Stimulated activated naive B cell treated with anti-CD40 and anti-IgM and Interleukin-4, amounts not matched to agents 10 μg/mL and 1 μg/mL and 100 μg/mL, for 72 hours (primary cell): ENCODE results near the gene RNF166.

Experiments
- ATAC-seq, 2 donors: fragments of 150-1000 bp; cut with Tn5 transposase; replicated peaks; 2 replicates each; pipeline ENCODE4 v1.10.0; 2021; ENCODE audit warnings: moderate library complexity in 1 of 2
- DNase-seq: peaks from one replicate; pipeline ENCODE4 v3.0.0; 2021
- H3K27ac Mint-ChIP-seq: one replicate; pipeline ENCODE4 v1.8.0; 2022; ENCODE audit warnings: mild to moderate bottlenecking, mixed read lengths
- H3K27me3 Mint-ChIP-seq, 2 donors: one replicate each; pipeline ENCODE4 v1.8.0; 2022; ENCODE audit warnings: mixed read lengths in 2 of 2
- H3K36me3 Mint-ChIP-seq, 2 donors: one replicate each; pipeline ENCODE4 v1.8.0; 2022; ENCODE audit warnings: mixed read lengths in 2 of 2, mild to moderate bottlenecking in 1 of 2
- H3K4me1 Mint-ChIP-seq, 2 donors: one replicate each; pipeline ENCODE4 v1.8.0; 2022; ENCODE audit warnings: mixed read lengths in 2 of 2, mild to moderate bottlenecking in 1 of 2
- H3K4me3 Mint-ChIP-seq, 2 donors: one replicate each; pipeline ENCODE4 v1.8.0; 2022; ENCODE audit warnings: mild to moderate bottlenecking in 2 of 2, mixed read lengths in 2 of 2, moderate library complexity in 1 of 2
- H3K9me3 Mint-ChIP-seq, 2 donors: one replicate each; pipeline ENCODE4 v1.8.0; 2022; ENCODE audit warnings: mixed read lengths in 2 of 2, mild to moderate bottlenecking in 1 of 2

Gene RNF166

DNA sequence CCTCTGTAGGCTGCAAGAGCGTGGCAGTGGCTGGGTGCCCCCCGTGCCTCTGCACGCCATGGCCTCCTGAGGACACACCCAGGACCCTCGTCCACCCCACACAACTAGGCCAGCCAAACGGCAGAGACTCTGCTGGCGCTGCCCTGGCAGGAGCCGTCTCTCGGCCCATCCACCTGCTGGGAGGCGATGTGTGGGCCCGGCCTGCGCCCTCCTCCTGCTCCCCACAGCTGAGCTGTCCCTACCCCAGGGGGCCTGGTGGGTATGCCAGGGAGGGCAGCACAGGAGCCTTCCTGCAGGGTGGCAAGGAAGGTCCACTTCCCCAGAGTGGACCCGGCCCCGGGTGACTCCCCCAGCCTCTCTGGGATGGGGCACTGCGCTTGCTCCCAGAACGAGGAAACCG lies 7.0 kb downstream of the RNF166 start:
- Mint-ChIP-seq H3K36me3 (peaks cover 32 to 33% of the 10 kb centered on the region in 2 donors), H3K4me3 (no peak overlapping the region), H3K4me1 (peaks cover 46 to 66% of the 10 kb centered on the region in 2 donors), H3K9me3 (no peaks in the 10 kb centered on the region), H3K27me3 (no peaks in the 10 kb centered on the region), H3K27ac (no peak overlapping the region)
- DNase-seq (no peak), ATAC-seq (no peak)

- Mint-ChIP-seq H3K4me3 (no peak overlapping the region), H3K27ac (no peak overlapping the region), H3K9me3 (no peaks in the 10 kb centered on the region), H3K36me3 (peaks cover 28 to 33% of the 10 kb centered on the region in 2 donors), H3K27me3 (no peaks in the 10 kb centered on the region), H3K4me1 (peaks cover 41 to 64% of the 10 kb centered on the region in 2 donors)
- ATAC-seq (no peak), DNase-seq (no peak)
Measured at GRCh38 chr16:88698646-88699045, 7.6 kb downstream of the RNF166 start.

GRCh38 chr16:88697831-88698615 lies 8.2 kb downstream of the RNF166 start:
- ATAC-seq (no peak), DNase-seq (no peak)
- peaks cover 37 to 61% of the 10 kb centered on the region in 2 donors for H3K4me1 Mint-ChIP-seq
- peaks cover 28 to 33% of the 10 kb centered on the region in 2 donors for H3K36me3 Mint-ChIP-seq
- no peaks in the 10 kb centered on the region for H3K27me3 Mint-ChIP-seq
- peak overlapping the region in 1 of 2 donors; percentile 30 for H3K4me3 Mint-ChIP-seq
- peak overlapping the region; percentile 25 for H3K27ac Mint-ChIP-seq
- no peaks in the 10 kb centered on the region for H3K9me3 Mint-ChIP-seq

DNA sequence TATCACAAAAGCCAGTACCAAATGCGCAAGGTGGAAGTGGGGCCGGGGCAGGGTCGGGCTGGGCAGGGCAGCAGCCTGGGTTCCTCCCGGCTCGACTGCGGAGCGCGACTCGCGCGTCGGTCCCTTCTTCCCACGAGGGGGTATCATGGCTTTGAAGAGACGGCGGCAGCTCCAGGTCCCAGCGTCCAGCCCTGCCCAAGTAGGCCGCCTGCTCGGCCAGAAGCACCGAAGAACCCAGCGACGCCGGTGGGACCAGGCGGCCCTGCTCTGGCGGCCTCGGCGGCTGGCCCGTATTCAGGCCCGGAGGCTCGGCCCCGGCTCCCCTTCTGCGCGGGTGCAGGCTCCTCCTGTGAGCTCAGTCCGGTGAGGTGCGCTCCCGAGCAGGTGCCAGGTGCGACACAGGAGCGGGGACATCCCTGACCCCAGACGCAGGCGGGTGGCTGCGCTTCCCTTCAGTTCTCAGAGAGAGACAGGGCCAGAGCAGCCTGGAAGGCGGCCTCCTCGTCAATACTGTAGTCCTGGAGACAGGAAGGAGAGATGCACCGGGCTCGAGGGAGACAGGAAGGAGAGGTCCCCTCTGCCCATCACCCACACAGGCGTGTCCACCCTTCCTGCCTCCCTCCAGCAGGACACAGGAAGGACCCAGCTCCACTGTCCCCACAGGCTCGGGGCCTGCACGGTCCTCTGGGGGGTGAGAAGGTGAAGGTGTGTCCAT lies 8.9 kb downstream of the RNF166 start:
- H3K27me3 Mint-ChIP-seq, result no peaks in the 10 kb centered on the region
- H3K36me3 Mint-ChIP-seq, result peaks cover 24 to 25% of the 10 kb centered on the region in 2 donors
- no peak for ATAC-seq
- no peaks in the 10 kb centered on the region for H3K9me3 Mint-ChIP-seq
- peaks cover 32 to 61% of the 10 kb centered on the region in 2 donors for H3K4me1 Mint-ChIP-seq
- no peak for DNase-seq
- H3K4me3 Mint-ChIP-seq, result no peak overlapping the region
- H3K27ac Mint-ChIP-seq, result peak overlapping the region; percentile 25

DNA sequence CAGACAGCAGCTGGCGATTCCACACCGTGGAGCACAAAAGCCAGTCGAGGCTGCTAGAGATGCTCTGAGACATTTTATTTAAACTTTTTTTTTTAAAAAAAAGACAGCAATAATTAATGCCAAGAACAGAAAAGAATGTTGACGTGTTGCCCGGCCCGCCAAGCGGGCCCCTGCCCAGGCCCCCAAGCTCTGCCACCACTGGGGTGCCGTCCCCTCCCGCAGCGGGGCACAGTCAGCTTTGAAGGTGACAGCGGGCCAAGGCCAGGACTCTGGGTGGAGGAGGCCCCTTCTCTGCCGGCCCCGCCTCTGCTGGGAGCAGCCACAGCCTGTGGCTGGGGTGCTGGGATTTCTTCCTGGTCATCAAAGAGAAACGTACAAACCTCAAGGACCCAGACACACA lies 9.8 kb downstream of the RNF166 start:
- no peaks in the 10 kb centered on the region for H3K9me3 Mint-ChIP-seq
- DNase-seq (no peak), ATAC-seq (no peak)
- H3K36me3 Mint-ChIP-seq, result peaks cover 24 to 25% of the 10 kb centered on the region in 2 donors
- no peak overlapping the region for H3K27ac Mint-ChIP-seq
- H3K4me1 Mint-ChIP-seq, result peaks cover 28 to 61% of the 10 kb centered on the region in 2 donors
- H3K4me3 Mint-ChIP-seq, result no peak overlapping the region
- H3K27me3 Mint-ChIP-seq, result no peaks in the 10 kb centered on the region

GRCh38 chr16:88695753-88696152 lies 10.5 kb downstream of the RNF166 start:
- Mint-ChIP-seq H3K27me3 (no peaks in the 10 kb centered on the region), H3K36me3 (peaks cover 24 to 25% of the 10 kb centered on the region in 2 donors), H3K4me1 (peaks cover 26 to 61% of the 10 kb centered on the region in 2 donors), H3K9me3 (no peaks in the 10 kb centered on the region), H3K4me3 (no peak overlapping the region), H3K27ac (no peak overlapping the region)
- DNase-seq, result no peak
- ATAC-seq, result no peak

- ATAC-seq (no peak), DNase-seq (no peak)
- Mint-ChIP-seq H3K36me3 (peaks cover 24 to 25% of the 10 kb centered on the region in 2 donors), H3K4me3 (no peak overlapping the region), H3K27me3 (no peaks in the 10 kb centered on the region), H3K27ac (no peak overlapping the region), H3K4me1 (peaks cover 25 to 61% of the 10 kb centered on the region in 2 donors), H3K9me3 (no peaks in the 10 kb centered on the region)
Measured at GRCh38 chr16:88695218-88695617, 11.0 kb downstream of the RNF166 start.

- no peak overlapping the region for H3K4me3 Mint-ChIP-seq
- DNase-seq (no peak), ATAC-seq (no peak)
- no peaks in the 10 kb centered on the region for H3K9me3 Mint-ChIP-seq
- H3K27ac Mint-ChIP-seq, result peak overlapping the region; percentile 39
- peaks cover 18 to 53% of the 10 kb centered on the region in 2 donors for H3K4me1 Mint-ChIP-seq
- H3K36me3 Mint-ChIP-seq, result peaks cover 18% of the 10 kb centered on the region in 2 donors
- no peaks in the 10 kb centered on the region for H3K27me3 Mint-ChIP-seq
Measured at GRCh38 chr16:88694221-88695087, 11.8 kb downstream of the RNF166 start.

- DNase-seq (no peak), ATAC-seq (no peak)
- H3K4me3 Mint-ChIP-seq, result no peak overlapping the region
- peaks cover 15 to 18% of the 10 kb centered on the region in 2 donors for H3K36me3 Mint-ChIP-seq
- no peaks in the 10 kb centered on the region for H3K27me3 Mint-ChIP-seq
- H3K27ac Mint-ChIP-seq, result no peak overlapping the region
- H3K9me3 Mint-ChIP-seq, result no peaks in the 10 kb centered on the region
- peaks cover 19 to 56% of the 10 kb centered on the region in 2 donors for H3K4me1 Mint-ChIP-seq
Measured at GRCh38 chr16:88693420-88694177, 12.6 kb downstream of the RNF166 start.

DNA sequence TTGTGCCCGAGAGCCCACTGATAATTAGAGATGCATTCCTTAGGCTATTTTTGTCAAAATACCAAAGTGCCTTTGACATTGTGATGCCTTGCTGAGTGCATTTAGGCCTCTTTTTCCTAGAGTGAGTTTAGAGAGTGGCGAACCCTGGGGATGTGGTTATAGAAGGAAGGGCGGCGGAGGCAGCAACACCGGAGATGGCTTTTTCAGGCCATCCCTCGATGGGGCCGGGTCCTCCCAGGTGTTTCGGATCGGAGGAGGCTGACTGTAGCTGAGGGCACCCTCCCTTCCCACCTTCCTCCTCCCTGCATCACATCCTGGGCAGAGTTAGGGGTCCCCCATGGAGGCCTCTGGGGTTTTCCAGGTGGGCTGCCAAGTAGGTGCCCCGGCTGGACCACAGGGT lies 13.3 kb downstream of the RNF166 start:
- ATAC-seq (no peak), DNase-seq (no peak)
- Mint-ChIP-seq H3K9me3 (no peaks in the 10 kb centered on the region), H3K27ac (no peak overlapping the region), H3K4me1 (peaks cover 18 to 56% of the 10 kb centered on the region in 2 donors), H3K27me3 (no peaks in the 10 kb centered on the region), H3K4me3 (no peak overlapping the region), H3K36me3 (peaks cover 9 to 12% of the 10 kb centered on the region in 2 donors)

DNA sequence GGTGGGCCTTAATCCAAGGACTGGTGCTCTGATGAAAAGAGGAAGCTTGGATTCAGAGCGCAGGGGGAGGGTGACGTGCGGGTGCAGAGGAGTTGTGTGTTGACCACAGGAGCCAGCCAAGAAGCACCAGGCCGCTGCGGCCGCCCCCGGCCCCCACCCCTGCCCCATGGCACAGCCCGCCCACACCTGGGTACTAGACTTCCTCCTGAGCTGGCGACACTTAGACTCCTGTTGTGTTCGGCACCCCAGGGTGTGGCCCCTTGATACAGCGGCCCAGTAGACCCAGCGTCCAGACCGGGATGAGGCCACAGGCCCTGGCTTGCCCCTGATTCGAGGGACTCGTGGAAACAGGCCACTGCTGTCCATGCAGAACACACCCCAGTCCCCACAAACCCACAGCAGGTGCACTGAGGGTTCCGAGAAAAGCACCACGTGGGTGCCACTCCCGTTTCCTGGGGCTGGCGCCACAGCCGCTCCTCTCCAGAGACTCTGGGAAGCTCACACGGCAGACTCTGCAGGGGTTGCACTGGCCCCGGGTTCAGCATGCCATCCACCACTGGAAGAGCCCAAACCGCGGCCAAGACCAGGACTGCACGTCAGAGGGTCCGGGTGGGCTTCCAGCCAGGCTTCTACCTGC lies 14.2 kb downstream of the RNF166 start:
- Mint-ChIP-seq H3K9me3 (no peaks in the 10 kb centered on the region), H3K4me1 (peaks cover 18 to 57% of the 10 kb centered on the region in 2 donors), H3K4me3 (peak overlapping the region in 1 of 2 donors; percentile 61), H3K36me3 (peaks cover 6 to 7% of the 10 kb centered on the region in 2 donors), H3K27me3 (no peaks in the 10 kb centered on the region), H3K27ac (no peak overlapping the region)
- peak; percentile 45 for DNase-seq
- ATAC-seq, result peak; percentile 75 to 79

- H3K4me3 Mint-ChIP-seq, result peak overlapping the region in 1 of 2 donors; percentile 61
- no peaks in the 10 kb centered on the region for H3K27me3 Mint-ChIP-seq
- peaks cover 6 to 7% of the 10 kb centered on the region in 2 donors for H3K36me3 Mint-ChIP-seq
- DNase-seq, result no peak
- peak; percentile 1 for ATAC-seq
- H3K9me3 Mint-ChIP-seq, result no peaks in the 10 kb centered on the region
- peaks cover 18 to 61% of the 10 kb centered on the region in 2 donors for H3K4me1 Mint-ChIP-seq
- H3K27ac Mint-ChIP-seq, result peak overlapping the region; percentile 83
Measured at GRCh38 chr16:88691129-88691813, 14.9 kb downstream of the RNF166 start.
